Mesenchymal stem cell (in vitro differentiated cells and primary cell): ENCODE measurements around the gene TJP1.

Source experiments
- DNase-seq: peaks from one replicate; pipeline ENCODE4 v3.0.0-alpha.2; 2013
- H2AFZ ChIP-seq: one replicate; pipeline ENCODE4 v1.6.1; 2013; ENCODE audit warnings: low read depth, mild to moderate bottlenecking, control low read depth, inconsistent platforms, low read length, moderate library complexity
- H2AK5ac ChIP-seq: 2 replicates; pipeline ENCODE4 v1.6.1; 2013; ENCODE audit warnings: low read length, moderate library complexity, mild to moderate bottlenecking, inconsistent platforms; ENCODE audit not compliant: severe bottlenecking
- H2BK120ac ChIP-seq: one replicate; pipeline ENCODE4 v1.6.1; 2013; ENCODE audit warnings: low read depth, mild to moderate bottlenecking, inconsistent platforms, low read length, moderate library complexity
- H2BK12ac ChIP-seq, 2 experiments: one replicate each; pipeline ENCODE4 v1.6.1; 2013; ENCODE audit warnings: inconsistent platforms in 2 of 2, low read length in 2 of 2, mild to moderate bottlenecking in 2 of 2, moderate library complexity in 2 of 2, control low read depth in 1 of 2
- H2BK15ac ChIP-seq: one replicate; pipeline ENCODE4 v1.6.1; 2013; ENCODE audit warnings: mild to moderate bottlenecking, low read depth, inconsistent platforms; ENCODE audit not compliant: poor library complexity, severe bottlenecking
- H2BK5ac ChIP-seq: 2 replicates; pipeline ENCODE4 v1.6.1; 2013; ENCODE audit warnings: low read depth, mild to moderate bottlenecking, low read length, control low read depth, inconsistent platforms; ENCODE audit not compliant: poor library complexity, severe bottlenecking
- H3K14ac ChIP-seq, 2 experiments: one replicate each; pipeline ENCODE4 v1.6.1; 2013; ENCODE audit warnings: inconsistent platforms in 2 of 2, low read length in 2 of 2, control low read depth in 1 of 2, mild to moderate bottlenecking in 1 of 2, moderate library complexity in 1 of 2
- H3K18ac ChIP-seq, 2 experiments: one replicate each; pipeline ENCODE4 v1.6.1; 2013; ENCODE audit warnings: inconsistent platforms in 2 of 2, low read length in 2 of 2, control low read depth in 1 of 2, low read depth in 1 of 2, mild to moderate bottlenecking in 1 of 2
- H3K23ac ChIP-seq, 2 experiments: one replicate each; pipeline ENCODE4 v1.6.1; 2013; ENCODE audit warnings: inconsistent platforms in 2 of 2, low read length in 2 of 2, mild to moderate bottlenecking in 2 of 2, moderate library complexity in 2 of 2, control low read depth in 1 of 2
- H3K27ac ChIP-seq: 2 replicates; pipeline ENCODE4 v1.5.1; 2013; ENCODE audit warnings: mild to moderate bottlenecking, moderate library complexity, low read length, control low read depth, inconsistent platforms; ENCODE audit not compliant: poor library complexity, severe bottlenecking
- H3K27me3 ChIP-seq, 2 experiments: 2 replicates each; pipeline versions ENCODE4 v1.6.1 to v1.7.0; 2013; ENCODE audit warnings: low read length in 2 of 2, mild to moderate bottlenecking in 2 of 2, moderate library complexity in 2 of 2, control low read depth in 1 of 2, inconsistent platforms in 1 of 2; ENCODE audit not compliant: control insufficient read depth in 1 of 2, insufficient read depth in 1 of 2
- H3K36me3 ChIP-seq, 2 experiments: 2 replicates each; pipeline versions ENCODE4 v1.6.1 to v1.7.0; 2013; ENCODE audit warnings: low read length in 2 of 2, control low read depth in 1 of 2, inconsistent platforms in 1 of 2, low read depth in 1 of 2, mild to moderate bottlenecking in 1 of 2; ENCODE audit not compliant: insufficient read depth in 2 of 2, control insufficient read depth in 1 of 2
- H3K4ac ChIP-seq, 2 experiments: one replicate each; pipeline ENCODE4 v1.6.1; 2013; ENCODE audit warnings: inconsistent platforms in 2 of 2, low read length in 2 of 2, mild to moderate bottlenecking in 2 of 2, moderate library complexity in 2 of 2, control low read depth in 1 of 2, low read depth in 1 of 2
- H3K4me1 ChIP-seq: 2 replicates; pipeline ENCODE4 v1.6.1; 2013; ENCODE audit warnings: low read depth, low read length, control low read depth; ENCODE audit not compliant: control insufficient read depth, insufficient read depth
- H3K4me2 ChIP-seq: 2 replicates; pipeline ENCODE4 v1.6.1; 2013; ENCODE audit warnings: low read length, mild to moderate bottlenecking, inconsistent platforms; ENCODE audit not compliant: poor library complexity, severe bottlenecking
- H3K4me3 ChIP-seq, 2 experiments: 2 replicates each; pipeline versions ENCODE4 v1.5.1 to v1.7.0; 2013; ENCODE audit warnings: low read length in 2 of 2, mild to moderate bottlenecking in 2 of 2, control low read depth in 1 of 2, low read depth in 1 of 2; ENCODE audit not compliant: insufficient read depth in 1 of 2
- H3K79me1 ChIP-seq: replicated peaks from 2 replicates; pipeline ENCODE4 v1.6.1; 2013; ENCODE audit warnings: mild to moderate bottlenecking, control low read depth, low read length, inconsistent platforms; ENCODE audit not compliant: poor library complexity, severe bottlenecking
- H3K9ac ChIP-seq: 2 replicates; pipeline ENCODE4 v1.7.0; 2013; ENCODE audit warnings: mild to moderate bottlenecking, low read length, moderate library complexity
- H3K9me3 ChIP-seq: 2 replicates; pipeline ENCODE4 v1.7.0; 2013; ENCODE audit warnings: mild to moderate bottlenecking, low read length; ENCODE audit not compliant: control insufficient read depth
- H4K8ac ChIP-seq: one replicate; pipeline ENCODE4 v1.6.1; 2013; ENCODE audit warnings: inconsistent platforms, mild to moderate bottlenecking, low read length, moderate library complexity
- H4K91ac ChIP-seq: one replicate; pipeline ENCODE4 v1.6.1; 2013; ENCODE audit warnings: mild to moderate bottlenecking, low read length, inconsistent platforms
- WGBS: methylation state at CpG from one replicate; pipeline ENCODE4 v1.1.7; 2013; ENCODE audit warnings: mixed read lengths; 5-methylcytosine and 5-hydroxymethylcytosine counted together

TJP1 gene

GRCh38 chr15:29826908-29827820 lies 4.9 kb upstream of the TJP1 start:
- no peak overlapping the region for H3K23ac ChIP-seq

DNA sequence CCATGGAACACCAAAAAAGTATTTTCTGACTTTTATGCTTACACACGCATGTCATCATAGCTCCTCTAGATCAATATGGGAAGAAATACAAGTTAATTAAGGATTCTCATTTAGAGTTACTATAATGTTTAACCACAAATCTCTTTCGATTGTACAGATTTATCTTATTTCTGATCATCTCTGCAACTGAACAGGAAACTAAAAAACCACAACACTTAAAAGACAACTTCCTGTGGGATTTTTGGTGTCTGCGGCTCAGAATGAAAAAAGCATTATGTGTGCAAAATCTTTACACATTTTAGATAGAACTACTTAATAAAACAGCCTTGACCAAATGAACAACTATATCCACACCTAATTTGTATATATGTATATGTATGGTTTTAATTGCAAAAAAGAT lies 3.0 kb upstream of the TJP1 start:
- no peaks in the 10 kb centered on the region for H3K79me1 ChIP-seq
- H3K4me1 ChIP-seq, result peaks cover 6% of the 10 kb centered on the region
- no peak overlapping the region for H3K4me3 ChIP-seq
- no peak overlapping the region for H2AK5ac ChIP-seq
- no peaks in the 10 kb centered on the region for H3K36me3 ChIP-seq
- no peak overlapping the region for H3K4ac ChIP-seq
- H4K8ac ChIP-seq, result no peak overlapping the region
- no peak overlapping the region for H4K91ac ChIP-seq
- peak; percentile 75 for DNase-seq
- H3K9ac ChIP-seq, result no peak overlapping the region
- no peak overlapping the region for H3K14ac ChIP-seq
- no peak overlapping the region for H3K18ac ChIP-seq
- H3K9me3 ChIP-seq, result no peaks in the 10 kb centered on the region
- no peaks in the 10 kb centered on the region for H3K27me3 ChIP-seq
- 0% methylated on average over 1 of the region's 3 CpGs for WGBS
- no peak overlapping the region for H3K23ac ChIP-seq
- no peak overlapping the region for H2BK15ac ChIP-seq
- no peak overlapping the region for H2BK12ac ChIP-seq
- H2AFZ ChIP-seq, result no peak overlapping the region
- H3K4me2 ChIP-seq, result no peak overlapping the region
- no peak overlapping the region for H2BK5ac ChIP-seq
- no peak overlapping the region for H3K27ac ChIP-seq
- no peak overlapping the region for H2BK120ac ChIP-seq

More at GRCh38 chr15:29826908-29827820, 4.9 kb upstream of the TJP1 start:
- no peaks in the 10 kb centered on the region for H3K36me3 ChIP-seq
- peak overlapping the region; percentile 93 for H4K8ac ChIP-seq
- no peak overlapping the region for H3K27ac ChIP-seq
- peak overlapping the region; percentile 8 to 60 for H3K4ac ChIP-seq
- DNase-seq, result no peak
- H2AK5ac ChIP-seq, result no peak overlapping the region
- H3K79me1 ChIP-seq, result no peaks in the 10 kb centered on the region
- peak overlapping the region; percentile 89 for H4K91ac ChIP-seq
- H3K18ac ChIP-seq, result peak overlapping the region; percentile 73 to 75
- WGBS, result 62% methylated on average over 5 of the region's 8 CpGs
- H3K9ac ChIP-seq, result no peak overlapping the region
- no peak overlapping the region for H3K4me2 ChIP-seq
- no peaks in the 10 kb centered on the region for H3K27me3 ChIP-seq
- H2BK120ac ChIP-seq, result peak overlapping the region; percentile 1
- H3K4me3 ChIP-seq, result no peak overlapping the region
- H3K14ac ChIP-seq, result no peak overlapping the region
- H2BK12ac ChIP-seq, result peak overlapping the region; percentile 18 to 76
- no peaks in the 10 kb centered on the region for H3K9me3 ChIP-seq
- no peak overlapping the region for H2AFZ ChIP-seq
- peak overlapping the region; percentile 5 for H2BK5ac ChIP-seq
- H2BK15ac ChIP-seq, result no peak overlapping the region
- peaks cover 6% of the 10 kb centered on the region for H3K4me1 ChIP-seq

GRCh38 chr15:29822684-29823459 lies 604 bp upstream of the TJP1 start:
- H2BK15ac ChIP-seq, result peak overlapping the region; percentile 99

More at GRCh38 chr15:29822684-29823459, 604 bp upstream of the TJP1 start:
- Histone ChIP-seq H3K4me1 (peaks cover 6% of the 10 kb centered on the region), H3K4ac (peak overlapping the region; percentile 14 to 66), H3K23ac (peak overlapping the region in 1 of 2 experiments; percentile 99), H3K4me2 (peak overlapping the region; percentile 74), H3K79me1 (no peaks in the 10 kb centered on the region), H2AFZ (peak overlapping the region; percentile 21), H3K4me3 (peak overlapping the region; percentile 91 to 94), H2BK120ac (peak overlapping the region; percentile 82), H3K18ac (peak overlapping the region; percentile 68 to 74), H3K9me3 (no peaks in the 10 kb centered on the region), H2AK5ac (no peak overlapping the region), H3K36me3 (no peaks in the 10 kb centered on the region), H3K27ac (peak overlapping the region; percentile 81), H4K91ac (peak overlapping the region; percentile 91), H2BK12ac (peak overlapping the region; percentile 38 to 46), H4K8ac (peak overlapping the region; percentile 98), H3K9ac (peak overlapping the region; percentile 93), H2BK5ac (peak overlapping the region; percentile 60), H3K27me3 (no peaks in the 10 kb centered on the region), H3K14ac (peak overlapping the region in 1 of 2 experiments; percentile 9)
- WGBS, result 1% methylated on average over 31 of the region's 31 CpGs
- DNase-seq, result peak; percentile 92
